ENCODE data around the gene HS3ST5.
"Not testable (repeated sequence)": the region's sequence is repeated elsewhere in the genome, so short reads cannot be mapped to it uniquely, and the experiment has no call there.

Gene HS3ST5

GRCh38 chr6:114158838-114159694, 183.8 kb downstream of the HS3ST5 start:
- in situ Hi-C loops (cut with MboI; ENCODE audit: low sequenced_read_pairs) = no loop called here

GRCh38 chr6:114158411-114158810, 184.4 kb downstream of the HS3ST5 start:
- in situ Hi-C loops (cut with MboI; ENCODE audit: low sequenced_read_pairs) = no loop called here

DNA sequence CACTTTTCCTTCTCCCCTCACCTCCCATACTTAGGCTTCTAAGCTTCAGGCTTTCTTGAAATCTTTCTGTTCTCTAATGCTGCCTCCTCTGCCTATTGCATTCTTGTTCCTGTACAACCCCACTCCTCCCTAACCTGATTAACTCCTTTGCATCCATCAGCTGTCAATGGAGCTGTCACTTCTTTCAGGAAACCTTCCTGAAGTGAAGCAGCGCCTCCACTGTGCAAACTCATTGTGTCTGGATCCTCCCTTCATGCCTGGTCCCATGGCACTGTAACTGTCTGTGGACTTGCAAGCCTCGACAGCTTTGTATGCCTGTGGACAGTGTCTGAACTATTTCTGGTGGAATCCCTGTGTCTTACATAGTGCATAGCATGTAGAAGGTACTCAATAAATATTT, 185.0 kb downstream of the HS3ST5 start:
- in situ Hi-C loops (cut with MboI; ENCODE audit: low sequenced_read_pairs) = no loop called here

- in situ Hi-C loops (cut with MboI; ENCODE audit: low sequenced_read_pairs) = no loop called here
These were observed 187.1 kb downstream of the HS3ST5 start for GRCh38 chr6:114155763-114156162.

DNA sequence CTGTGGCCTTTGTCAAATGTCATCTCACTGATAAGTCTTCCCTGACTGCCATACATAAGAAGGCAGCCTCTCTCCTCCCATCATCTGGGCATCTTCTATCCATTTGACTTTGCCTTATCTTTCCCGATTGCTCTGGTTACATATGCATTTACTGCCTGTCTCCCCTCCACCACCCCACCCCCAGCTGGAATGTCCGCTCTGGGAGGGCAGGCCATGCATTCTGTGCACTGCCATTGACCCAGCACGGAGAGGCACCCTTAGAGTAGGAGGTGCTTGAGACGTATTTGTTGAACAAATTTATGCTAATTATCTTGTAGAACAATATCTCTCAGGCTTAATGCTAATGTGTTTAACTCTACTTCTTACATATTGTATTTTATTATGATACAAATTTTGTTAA, 188.0 kb downstream of the HS3ST5 start:
- in situ Hi-C loops (cut with MboI; ENCODE audit: low sequenced_read_pairs) = no loop called here

- in situ Hi-C loops (cut with MboI; ENCODE audit: low sequenced_read_pairs) = no loop called here
These were observed 189.4 kb downstream of the HS3ST5 start for GRCh38 chr6:114153448-114153847.

DNA sequence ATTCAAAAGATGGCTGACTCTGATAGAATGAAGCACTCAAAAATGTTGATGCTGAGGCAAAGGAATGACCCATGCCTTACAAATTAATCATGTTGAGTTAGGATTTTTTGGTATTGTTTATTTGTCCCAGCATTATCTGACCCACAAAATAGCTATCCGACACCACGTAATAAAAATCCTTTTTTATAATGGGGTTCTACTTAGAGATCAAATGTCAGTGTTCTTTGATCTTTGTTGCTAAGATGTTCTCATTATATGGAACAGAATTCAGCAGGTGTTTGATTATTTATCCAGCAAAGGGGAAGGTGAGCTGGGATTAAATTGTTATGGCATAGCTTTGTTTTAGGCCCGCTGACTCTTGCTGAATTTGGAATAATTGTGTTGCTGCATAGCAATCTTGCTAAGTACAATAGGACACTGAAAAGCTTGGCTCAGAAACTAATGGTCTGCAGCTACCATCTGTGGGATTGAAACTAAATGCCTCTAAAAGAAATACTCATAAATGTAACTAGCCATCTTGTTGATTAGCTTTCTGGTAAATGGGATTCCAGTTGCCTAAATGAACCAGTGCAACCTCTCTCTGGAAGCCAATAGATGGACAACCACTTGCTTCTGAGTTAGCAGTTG, 191.6 kb downstream of the HS3ST5 start:
- in situ Hi-C loops (cut with MboI; ENCODE audit: low sequenced_read_pairs) = no loop called here

GRCh38 chr6:114149182-114149581, 193.6 kb downstream of the HS3ST5 start:
- in situ Hi-C loops (cut with MboI; ENCODE audit: low sequenced_read_pairs) = not testable (repeated sequence)

DNA sequence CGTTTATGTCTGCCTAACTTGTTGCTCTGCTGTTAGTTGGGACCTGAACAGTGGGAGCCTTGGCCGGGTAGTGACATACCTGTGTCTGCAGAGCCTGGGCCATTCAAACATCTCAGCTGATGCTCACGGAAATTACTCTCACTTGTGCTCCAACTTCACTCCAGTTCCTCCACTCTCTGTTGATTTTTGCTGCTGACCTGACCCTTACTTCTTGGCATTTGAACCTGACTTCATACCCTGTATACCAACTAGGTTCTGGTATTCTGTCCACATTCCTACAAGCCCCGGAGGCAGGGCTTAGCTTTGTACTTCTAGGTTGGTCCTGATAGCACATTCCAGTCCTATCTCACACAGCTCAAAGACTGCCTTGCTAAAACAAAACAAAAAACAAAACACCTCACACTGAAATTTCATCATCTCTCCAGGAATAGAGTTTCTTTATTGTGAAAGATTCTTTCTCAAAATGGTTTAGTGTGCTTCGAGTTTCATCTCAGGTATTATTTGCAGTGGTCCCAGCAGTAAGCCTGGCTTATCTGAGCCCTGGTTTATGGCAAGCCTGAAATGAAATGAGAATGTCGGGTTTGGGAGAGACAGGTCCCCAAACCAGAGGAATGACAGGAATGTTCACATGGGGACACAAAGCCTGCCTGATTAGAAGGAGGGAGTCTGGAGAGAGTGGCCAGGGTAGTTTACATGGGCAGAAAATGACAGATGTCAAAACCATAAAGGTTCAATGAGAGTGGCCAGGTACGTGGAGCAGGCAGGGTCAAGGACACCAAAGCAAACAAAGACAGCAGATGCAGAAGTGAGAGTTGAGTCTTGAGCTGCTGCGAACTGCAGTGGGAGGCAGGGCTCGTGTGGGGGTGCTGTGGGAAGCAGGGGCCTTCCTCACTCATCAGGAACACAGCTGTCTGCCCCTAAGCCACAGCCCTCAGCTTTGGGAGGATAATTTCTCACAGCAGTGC, 197.7 kb downstream of the HS3ST5 start:
- in situ Hi-C loops (cut with MboI; ENCODE audit: low sequenced_read_pairs) = no loop called here

- in situ Hi-C loops (cut with MboI; ENCODE audit: low sequenced_read_pairs) = no loop called here
These were observed 200.6 kb downstream of the HS3ST5 start for GRCh38 chr6:114142258-114142657.

DNA sequence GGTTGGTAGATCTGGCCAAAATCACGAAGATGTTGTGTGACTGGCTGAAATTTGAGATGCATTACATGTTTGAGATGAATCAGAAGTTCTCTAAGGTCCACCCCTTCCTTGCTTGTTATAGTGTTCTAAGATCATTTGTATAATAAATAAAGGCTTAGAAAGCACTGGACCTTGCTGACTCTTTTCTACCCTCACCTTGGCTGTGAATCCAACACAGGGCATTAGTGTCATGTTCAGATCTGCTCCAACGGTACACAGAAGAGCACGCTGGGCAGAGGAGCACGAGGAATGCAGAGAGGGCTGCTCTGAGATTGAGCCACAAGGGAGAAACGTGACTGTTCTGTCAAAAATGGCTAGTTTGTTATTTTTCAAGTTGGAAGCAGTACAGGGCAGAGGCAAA, 202.4 kb downstream of the HS3ST5 start:
- in situ Hi-C loops (cut with MboI; ENCODE audit: low sequenced_read_pairs) = no loop called here

- in situ Hi-C loops (cut with MboI; ENCODE audit: low sequenced_read_pairs) = no loop called here
These were observed 204.1 kb downstream of the HS3ST5 start for GRCh38 chr6:114138577-114139248.

- in situ Hi-C loops (cut with MboI; ENCODE audit: low sequenced_read_pairs) = no loop called here
These were observed 207.4 kb downstream of the HS3ST5 start for GRCh38 chr6:114135363-114135971.

GRCh38 chr6:114133816-114134215, 209.0 kb downstream of the HS3ST5 start:
- in situ Hi-C loops (cut with MboI; ENCODE audit: low sequenced_read_pairs) = no loop called here

GRCh38 chr6:114131945-114132344, 210.9 kb downstream of the HS3ST5 start:
- in situ Hi-C loops (cut with MboI; ENCODE audit: low sequenced_read_pairs) = no loop called here

DNA sequence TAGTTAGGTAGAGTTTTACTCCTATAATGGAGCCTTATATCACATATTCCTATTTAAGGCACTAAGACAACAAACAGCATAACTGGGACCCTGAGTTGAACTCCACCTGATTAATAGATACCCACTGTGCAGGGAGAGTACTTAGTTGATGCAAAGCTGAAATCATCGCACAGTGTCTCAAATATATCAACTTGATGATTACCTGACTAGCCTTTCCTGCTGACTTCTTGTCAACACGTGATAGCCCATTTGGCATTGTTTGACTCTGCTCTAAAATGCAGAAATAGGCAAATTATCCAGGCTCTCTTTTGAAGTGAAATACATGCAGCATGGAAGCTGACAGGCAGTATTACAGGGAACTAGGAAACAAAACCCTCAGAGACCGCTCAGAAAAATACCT, 217.2 kb downstream of the HS3ST5 start:
- in situ Hi-C loops (cut with MboI; ENCODE audit: low sequenced_read_pairs) = no loop called here

DNA sequence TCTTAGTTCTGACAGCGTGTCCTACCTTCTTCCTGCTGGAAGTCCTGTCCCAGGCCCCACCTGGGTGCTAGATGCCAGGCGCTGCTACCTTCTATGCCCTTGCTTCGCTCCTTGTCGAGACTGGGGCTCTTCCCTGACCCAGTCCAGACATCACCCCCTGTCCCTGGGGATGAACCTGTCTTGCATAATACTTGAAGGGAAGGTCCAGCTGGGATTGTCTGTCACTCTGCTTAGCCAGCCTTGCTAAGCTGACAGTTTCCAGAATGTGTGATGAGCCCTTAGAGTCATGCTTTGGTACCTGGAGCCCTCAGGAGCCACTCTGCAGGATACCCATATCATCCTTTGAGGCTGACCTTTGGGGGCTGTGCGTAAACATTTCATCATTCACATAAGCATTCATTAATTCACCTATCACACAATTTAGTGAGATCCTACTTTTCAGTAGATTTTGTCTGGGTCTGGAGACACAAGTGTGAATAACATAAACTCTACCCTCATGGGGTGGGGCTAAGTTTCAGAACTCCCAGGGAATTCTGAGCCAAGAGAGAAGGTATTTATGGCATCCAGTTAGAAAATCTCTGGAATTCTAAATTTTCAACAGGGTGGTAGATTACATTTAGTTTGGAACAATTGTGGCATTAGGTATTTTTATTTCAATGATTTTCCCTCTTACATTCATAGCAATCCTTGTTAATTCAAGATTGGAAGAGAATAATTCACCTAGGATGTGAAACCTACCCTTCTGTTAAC, 220.7 kb downstream of the HS3ST5 start:
- in situ Hi-C loops (cut with MboI; ENCODE audit: low sequenced_read_pairs) = no loop called here

GRCh38 chr6:114119056-114119455, 223.8 kb downstream of the HS3ST5 start:
- in situ Hi-C loops (cut with MboI; ENCODE audit: low sequenced_read_pairs) = no loop called here

DNA sequence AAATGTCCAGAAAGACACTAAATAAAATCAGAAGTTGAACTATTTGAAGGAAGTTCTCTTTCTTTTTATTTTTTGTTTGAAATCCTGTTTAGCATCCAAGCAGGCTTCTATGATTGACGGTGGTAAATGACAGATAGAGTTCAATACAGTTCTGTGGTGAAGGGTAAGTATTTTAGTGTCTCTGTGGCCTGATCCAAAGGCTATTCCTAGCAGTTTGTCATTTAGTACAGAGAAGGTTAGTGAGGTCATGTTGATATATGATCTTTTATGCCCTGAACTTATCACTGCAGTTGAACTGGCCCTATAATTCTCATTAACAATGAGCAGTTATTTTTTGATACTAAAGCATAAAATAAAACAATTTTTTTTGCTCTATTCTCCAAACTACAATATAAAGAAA, 227.2 kb downstream of the HS3ST5 start:
- in situ Hi-C loops (cut with MboI; ENCODE audit: low sequenced_read_pairs) = no loop called here
